Stomach (tissue), 4 donors: ENCODE results near the gene TECTB.

Experiments used
- POLR2AphosphoS5 ChIP-seq, 3 donors: sonication (generic); formaldehyde crosslinking; IDR thresholded peaks; one replicate each; pipeline ENCODE4 v1.6.1; 2016; ENCODE audit warnings: antibody characterized with exemption in 3 of 3
- TF ChIP-seq, protein P1 (sequence below), 7 experiments: fragments of 450-650 bp in 4 of 7; fragments of 200-600 bp in 3 of 7; sonication (generic) in 3 of 7; IDR thresholded peaks; one replicate each; pipeline ENCODE4 v1.5.1; 2016 to 2019; ENCODE audit warnings: antibody characterized with exemption in 7 of 7, control low read depth in 2 of 7, mild to moderate bottlenecking in 1 of 7

DNA sequence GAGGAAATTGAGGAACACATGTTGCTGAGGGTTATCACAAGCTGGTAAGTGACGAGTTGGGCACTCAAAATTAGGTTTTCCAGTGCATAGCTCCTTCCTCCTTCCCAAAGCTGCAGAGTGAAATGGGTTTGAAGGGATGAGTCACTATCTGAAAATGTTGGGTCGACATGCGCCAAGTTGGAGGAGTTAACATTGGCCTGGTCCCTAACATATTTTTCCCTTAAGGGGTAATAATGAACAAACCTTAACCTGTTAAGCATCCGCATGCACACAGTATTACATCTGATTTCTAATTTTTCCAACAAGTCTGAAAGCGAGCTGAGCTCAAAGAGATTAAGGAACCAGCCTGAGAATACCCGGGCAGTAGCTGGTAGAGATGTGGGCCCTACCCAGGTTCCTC lies 20.7 kb upstream of the TECTB start:
- TF ChIP-seq, protein P1, sequence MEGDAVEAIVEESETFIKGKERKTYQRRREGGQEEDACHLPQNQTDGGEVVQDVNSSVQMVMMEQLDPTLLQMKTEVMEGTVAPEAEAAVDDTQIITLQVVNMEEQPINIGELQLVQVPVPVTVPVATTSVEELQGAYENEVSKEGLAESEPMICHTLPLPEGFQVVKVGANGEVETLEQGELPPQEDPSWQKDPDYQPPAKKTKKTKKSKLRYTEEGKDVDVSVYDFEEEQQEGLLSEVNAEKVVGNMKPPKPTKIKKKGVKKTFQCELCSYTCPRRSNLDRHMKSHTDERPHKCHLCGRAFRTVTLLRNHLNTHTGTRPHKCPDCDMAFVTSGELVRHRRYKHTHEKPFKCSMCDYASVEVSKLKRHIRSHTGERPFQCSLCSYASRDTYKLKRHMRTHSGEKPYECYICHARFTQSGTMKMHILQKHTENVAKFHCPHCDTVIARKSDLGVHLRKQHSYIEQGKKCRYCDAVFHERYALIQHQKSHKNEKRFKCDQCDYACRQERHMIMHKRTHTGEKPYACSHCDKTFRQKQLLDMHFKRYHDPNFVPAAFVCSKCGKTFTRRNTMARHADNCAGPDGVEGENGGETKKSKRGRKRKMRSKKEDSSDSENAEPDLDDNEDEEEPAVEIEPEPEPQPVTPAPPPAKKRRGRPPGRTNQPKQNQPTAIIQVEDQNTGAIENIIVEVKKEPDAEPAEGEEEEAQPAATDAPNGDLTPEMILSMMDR (IDR thresholded peaks at IDR 0.05), result no peak
- no peak for TF ChIP-seq POLR2AphosphoS5 (IDR thresholded peaks at IDR 0.05)
